ENCODE results near the gene CEACAM16. TPM values are rescaled to one million over a fixed set of nuclear protein-coding genes. Genes with fewer than 3 reads are reported as not detected.

CEACAM16 gene
- total RNA-seq, 1 experiment from 2014 or later = not detected

DNA sequence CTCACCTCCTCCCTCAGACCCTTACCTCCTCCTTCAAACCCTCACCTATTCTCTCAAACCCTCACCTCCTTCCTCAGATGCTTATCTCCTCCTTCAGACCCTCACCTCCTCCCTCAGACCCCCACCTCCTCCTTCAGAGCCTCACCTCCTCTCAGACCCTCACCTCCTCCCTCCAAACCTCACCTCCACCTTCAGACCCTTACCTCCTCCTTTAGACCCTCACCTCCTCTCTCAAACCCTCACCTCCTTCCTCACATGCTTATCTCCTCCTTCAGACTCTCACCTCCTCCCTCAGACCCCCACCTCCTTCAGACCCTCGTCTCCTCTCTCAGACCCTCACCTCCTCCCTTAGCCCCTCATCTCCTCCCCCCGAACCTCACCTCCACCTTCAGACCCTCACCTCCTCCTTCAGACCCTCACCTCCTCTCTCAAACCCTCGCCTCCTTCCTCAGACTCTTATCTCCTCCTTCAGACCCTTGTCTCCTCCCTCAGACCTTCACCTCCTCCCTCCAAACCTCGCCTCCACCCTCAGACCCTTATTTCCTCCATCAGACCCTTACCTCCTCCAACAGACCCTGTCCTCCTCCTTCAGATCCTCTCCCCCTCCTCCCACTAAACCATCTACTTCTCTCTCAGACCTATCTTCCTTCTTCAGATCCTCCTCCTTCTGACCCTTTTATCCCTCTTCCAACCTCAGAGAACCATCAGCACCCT, 47.1 kb downstream of the CEACAM16 start:
- DNase-seq (ENCODE audit: low read depth) = no peak

DNA sequence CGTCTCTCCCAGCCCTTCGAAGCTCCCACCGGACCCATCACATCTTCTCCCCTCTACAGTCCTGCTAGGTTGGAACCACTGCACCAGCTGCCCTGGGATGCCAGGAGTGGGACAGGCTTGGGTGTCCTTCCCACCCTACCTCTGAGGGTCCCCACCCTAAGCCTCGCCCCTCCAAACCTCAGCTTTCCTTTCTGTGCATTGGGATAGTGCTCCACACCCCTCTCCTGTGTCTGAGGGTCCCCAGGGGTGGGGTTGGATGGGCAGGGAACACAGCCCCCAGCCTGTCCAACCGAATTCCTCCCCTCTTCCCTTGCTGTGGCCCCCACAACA, 47.6 kb downstream of the CEACAM16 start:
- peak; percentile 32 for DNase-seq (ENCODE audit: low read depth)

DNA sequence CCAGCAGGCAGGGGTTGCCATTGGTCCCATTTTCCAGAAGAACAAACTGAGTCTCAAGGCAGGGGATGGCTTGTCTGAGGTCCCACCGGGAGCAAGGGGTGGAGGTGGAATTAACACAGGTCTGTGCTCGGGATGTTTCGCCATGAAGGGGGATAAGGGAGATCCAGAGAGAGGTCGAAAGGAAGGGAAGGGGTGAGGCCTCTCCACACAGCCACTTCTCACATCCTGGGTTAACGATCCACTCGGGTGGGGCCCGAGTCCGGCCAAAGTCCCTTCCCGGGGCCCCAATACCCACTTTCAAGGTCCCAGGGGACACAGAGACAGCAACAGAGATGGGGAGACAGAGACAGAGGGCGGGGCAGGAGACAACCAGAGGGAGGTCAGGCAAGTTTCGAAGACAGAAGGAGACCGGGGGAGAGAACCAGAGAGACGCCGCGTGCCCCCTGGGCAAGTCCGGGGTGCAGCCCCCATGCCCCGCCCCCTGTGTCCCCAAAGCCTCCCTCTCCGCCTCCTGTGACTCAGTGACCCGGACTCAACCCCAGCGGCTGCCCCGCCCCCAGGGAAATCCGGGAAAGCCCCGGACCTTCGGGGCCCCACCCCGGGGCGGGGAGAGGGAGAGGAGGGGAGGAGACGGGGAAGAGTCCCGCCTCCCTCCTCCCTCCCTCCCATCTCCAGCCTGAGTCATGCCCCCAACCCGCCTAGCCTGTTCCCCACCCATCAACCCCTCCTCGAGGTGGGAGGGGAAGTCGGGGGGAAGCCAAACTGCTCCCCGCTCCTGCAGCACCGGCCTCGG, 48.2 kb downstream of the CEACAM16 start:
- DNase-seq (ENCODE audit: low read depth) = peak; percentile 96

- peak; percentile 83 for DNase-seq (ENCODE audit: low read depth)
Observed at GRCh38 chr19:44747739-44748425, 48.9 kb downstream of the CEACAM16 start.

DNA sequence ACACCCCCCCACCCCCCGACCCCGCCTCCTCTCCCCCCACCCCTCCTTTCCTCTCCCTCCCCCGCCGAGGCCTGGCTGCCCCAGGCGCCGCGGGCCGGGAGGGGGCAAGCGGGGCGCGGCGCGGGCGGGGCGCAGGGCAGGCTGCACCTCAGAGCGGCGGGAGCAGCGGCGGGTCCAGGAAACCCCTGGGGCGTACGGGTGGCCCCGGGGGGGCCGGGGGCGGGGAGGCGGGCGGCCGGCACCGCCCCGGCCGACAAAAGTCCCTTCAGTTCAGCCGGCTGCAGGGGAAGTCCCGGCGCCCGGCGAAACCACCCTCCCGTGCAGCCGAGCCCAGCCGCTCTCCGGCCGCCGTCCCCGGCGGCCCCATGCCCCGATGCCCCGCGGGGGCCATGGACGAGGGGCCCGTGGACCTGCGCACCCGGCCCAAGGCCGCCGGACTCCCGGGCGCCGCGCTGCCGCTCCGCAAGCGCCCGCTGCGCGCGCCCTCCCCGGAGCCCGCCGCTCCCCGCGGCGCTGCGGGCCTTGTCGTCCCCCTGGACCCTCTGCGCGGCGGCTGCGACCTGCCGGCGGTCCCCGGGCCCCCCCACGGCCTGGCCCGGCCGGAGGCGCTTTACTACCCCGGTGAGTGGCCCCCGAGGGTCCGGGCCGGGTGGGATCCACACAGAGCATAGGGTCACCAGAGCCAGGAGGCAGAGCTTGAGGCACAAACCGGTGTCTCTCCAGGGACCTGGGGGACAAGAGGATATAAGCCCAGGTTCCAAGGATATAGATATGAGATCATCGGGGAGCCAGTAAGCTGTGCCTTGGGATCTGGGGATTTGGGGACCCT, 49.7 kb downstream of the CEACAM16 start, which contains the start of gene BCL3:
Gene BCL3 (plus strand): TSS at position 283 of the 829 bp plus-strand sequence. CDS start 83 bp downstream, at position 366.
- no peak for DNase-seq (ENCODE audit: low read depth)

DNA sequence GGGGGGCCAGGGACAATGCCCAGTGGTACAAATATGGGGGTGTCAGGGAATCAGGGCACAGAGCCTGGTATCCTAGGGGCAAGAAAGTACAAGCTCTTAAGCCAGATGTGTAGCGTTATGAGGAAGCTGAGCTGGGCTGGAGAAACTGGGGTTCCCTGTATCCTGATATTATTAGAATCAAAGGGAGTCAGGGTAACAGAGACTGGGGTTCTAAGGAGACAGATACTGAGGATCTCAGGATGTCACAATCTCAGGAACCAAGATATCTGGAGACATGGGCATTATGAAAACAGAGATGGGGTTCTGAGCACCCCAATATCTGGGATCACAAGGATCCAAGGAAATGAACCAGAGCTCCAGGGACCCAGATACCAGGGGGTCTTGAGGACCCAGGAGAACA, 50.3 kb downstream of the CEACAM16 start:
- DNase-seq (ENCODE audit: low read depth) = no peak

GRCh38 chr19:44749994-44750393, 51.0 kb downstream of the CEACAM16 start:
- no peak for DNase-seq (ENCODE audit: low read depth)

GRCh38 chr19:44752123-44752815, 53.3 kb downstream of the CEACAM16 start:
- DNase-seq (ENCODE audit: low read depth) = no peak

- peak; percentile 97 for DNase-seq (ENCODE audit: low read depth)
Observed at GRCh38 chr19:44752816-44753625, 54.1 kb downstream of the CEACAM16 start.

- DNase-seq (ENCODE audit: low read depth) = no peak
Observed at GRCh38 chr19:44753626-44753931, 54.6 kb downstream of the CEACAM16 start.

GRCh38 chr19:44753932-44754749, 55.2 kb downstream of the CEACAM16 start:
- DNase-seq (ENCODE audit: low read depth) = peak; percentile 90

GRCh38 chr19:44754750-44755080, 55.8 kb downstream of the CEACAM16 start:
- no peak for DNase-seq (ENCODE audit: low read depth)

- DNase-seq (ENCODE audit: low read depth) = no peak
Observed at GRCh38 chr19:44755219-44755618, 56.3 kb downstream of the CEACAM16 start.

- DNase-seq (ENCODE audit: low read depth) = no peak
Observed at GRCh38 chr19:44756089-44756562, 57.2 kb downstream of the CEACAM16 start.

DNA sequence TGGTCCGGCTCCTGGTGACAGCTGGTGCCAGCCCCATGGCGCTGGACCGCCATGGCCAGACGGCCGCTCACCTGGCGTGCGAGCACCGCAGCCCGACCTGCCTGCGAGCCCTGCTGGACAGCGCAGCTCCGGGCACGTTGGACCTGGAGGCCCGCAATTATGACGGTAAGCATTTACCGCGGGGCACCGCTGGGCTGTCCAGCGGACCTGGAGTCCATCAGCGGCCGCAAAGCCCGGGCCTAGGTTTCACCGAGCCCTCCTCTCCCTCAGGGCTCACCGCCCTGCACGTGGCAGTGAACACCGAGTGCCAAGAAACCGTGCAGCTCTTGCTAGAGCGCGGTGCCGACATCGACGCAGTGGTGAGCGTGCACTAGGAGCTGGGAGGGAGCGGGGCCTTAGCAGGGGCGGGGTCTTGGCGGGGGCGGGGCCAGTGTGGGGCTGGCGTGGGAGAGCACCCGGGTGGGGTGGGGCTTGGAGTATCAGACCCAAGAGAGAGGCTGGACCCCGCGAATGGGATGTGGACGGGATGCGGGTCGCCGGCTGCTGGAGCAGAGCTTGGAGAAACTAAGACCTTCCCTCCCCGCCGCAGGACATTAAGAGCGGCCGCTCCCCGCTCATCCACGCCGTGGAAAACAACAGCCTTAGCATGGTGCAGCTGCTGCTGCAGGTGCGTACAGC, 58.2 kb downstream of the CEACAM16 start:
- no peak for DNase-seq (ENCODE audit: low read depth)

DNA sequence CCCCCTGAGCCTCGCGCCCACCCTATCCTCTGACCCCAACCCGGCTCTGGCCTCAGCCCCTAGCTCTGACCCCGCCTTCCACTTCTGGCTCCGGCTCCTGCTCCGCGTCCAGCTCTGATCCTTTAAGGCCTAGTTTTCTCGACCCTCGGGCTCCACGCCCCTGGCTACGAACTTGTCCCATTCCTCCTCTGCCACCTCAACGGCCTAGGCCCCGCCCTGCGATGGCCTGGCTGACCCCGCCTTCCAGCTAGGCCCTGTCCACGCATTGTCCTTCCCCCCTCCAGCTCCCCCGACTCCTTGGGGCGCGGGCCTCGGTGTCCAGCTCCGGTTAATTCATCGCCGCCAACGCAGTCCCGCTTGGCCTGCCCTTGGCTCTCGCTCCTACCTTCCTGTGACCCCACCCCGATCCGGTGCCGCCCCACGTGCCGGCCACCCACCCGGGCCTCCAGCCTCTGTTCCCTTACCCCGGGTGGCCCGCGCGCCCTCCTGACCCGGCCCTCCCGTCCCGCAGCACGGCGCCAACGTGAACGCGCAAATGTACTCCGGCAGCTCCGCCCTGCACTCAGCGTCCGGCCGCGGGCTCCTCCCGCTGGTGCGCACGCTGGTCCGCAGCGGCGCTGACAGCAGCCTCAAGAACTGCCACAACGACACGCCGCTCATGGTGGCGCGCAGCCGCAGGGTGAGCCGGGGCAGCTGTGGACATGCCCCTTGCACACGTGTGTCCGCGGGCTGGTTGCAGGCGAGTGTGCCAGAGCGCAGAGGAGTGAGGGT, 59.0 kb downstream of the CEACAM16 start:
- no peak for DNase-seq (ENCODE audit: low read depth)

DNA sequence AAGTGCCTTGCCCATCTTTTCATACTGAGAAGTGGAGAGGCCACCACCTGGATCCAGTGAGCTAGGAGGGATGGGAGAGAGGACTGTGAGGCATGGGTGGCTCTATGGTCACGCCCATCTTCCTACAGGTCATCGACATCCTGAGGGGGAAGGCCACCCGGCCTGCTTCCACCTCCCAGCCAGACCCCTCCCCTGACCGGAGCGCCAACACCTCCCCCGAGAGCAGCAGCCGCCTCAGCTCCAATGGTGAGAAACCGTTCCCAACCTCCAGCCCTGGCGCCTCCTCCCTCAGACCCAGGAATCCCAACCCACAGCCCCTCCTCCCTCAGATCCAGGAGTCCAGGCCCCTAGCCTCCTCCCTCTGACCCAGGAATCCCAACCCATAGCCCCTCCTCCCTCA, 59.6 kb downstream of the CEACAM16 start:
- peak; percentile 53 for DNase-seq (ENCODE audit: low read depth)
